Adrenal gland (tissue), 5 donors: Measurements from ENCODE around the gene RUFY2.

Experiments
- POLR2A ChIP-seq, 2 donors: fragments of 450-650 bp; IDR thresholded peaks; one replicate each; pipeline ENCODE4 v1.6.1; 2017; ENCODE audit warnings: antibody characterized with exemption in 2 of 2, mild to moderate bottlenecking in 2 of 2, moderate library complexity in 1 of 2
- TF ChIP-seq, protein P1 (sequence below), 6 experiments: fragments of 450-650 bp in 4 of 6; fragments of 200-600 bp in 2 of 6; sonication (generic) in 1 of 6; IDR thresholded peaks; 1 replicate in 5 of 6; 2 replicates in 1 of 6; pipeline versions ENCODE4 v1.5.1 to v1.8.0; 2016 to 2021; ENCODE audit warnings: antibody characterized with exemption in 6 of 6, mild to moderate bottlenecking in 2 of 6, moderate library complexity in 1 of 6
- donor health status: DM: no; HTN: no; CAD: no.

DNA sequence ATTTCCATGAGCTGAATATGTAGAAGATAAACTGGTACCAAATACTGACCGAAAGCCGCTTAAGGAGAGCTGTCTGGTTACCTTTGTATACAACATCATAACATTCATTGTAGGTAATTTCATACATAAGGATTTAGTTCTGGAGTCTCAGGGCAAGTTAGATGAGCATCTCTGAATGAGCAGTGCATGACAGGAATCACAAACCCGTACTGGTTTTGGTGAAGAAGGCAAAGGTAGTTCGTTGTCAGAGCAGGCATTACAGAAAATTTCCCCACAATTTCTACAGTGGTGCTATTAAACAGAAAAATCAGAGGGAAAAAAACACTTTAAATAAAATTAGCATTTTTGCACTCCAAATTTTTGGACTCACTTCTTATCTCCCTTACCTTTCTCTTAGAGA lies 61.5 kb downstream of the RUFY2 start:
- no peak for TF ChIP-seq POLR2A (IDR thresholded peaks at IDR 0.05)
- TF ChIP-seq, protein P1, sequence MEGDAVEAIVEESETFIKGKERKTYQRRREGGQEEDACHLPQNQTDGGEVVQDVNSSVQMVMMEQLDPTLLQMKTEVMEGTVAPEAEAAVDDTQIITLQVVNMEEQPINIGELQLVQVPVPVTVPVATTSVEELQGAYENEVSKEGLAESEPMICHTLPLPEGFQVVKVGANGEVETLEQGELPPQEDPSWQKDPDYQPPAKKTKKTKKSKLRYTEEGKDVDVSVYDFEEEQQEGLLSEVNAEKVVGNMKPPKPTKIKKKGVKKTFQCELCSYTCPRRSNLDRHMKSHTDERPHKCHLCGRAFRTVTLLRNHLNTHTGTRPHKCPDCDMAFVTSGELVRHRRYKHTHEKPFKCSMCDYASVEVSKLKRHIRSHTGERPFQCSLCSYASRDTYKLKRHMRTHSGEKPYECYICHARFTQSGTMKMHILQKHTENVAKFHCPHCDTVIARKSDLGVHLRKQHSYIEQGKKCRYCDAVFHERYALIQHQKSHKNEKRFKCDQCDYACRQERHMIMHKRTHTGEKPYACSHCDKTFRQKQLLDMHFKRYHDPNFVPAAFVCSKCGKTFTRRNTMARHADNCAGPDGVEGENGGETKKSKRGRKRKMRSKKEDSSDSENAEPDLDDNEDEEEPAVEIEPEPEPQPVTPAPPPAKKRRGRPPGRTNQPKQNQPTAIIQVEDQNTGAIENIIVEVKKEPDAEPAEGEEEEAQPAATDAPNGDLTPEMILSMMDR (IDR thresholded peaks at IDR 0.05): no peak
